HG03025 (cell line): ENCODE results near the gene HEXIM2.

ENCODE experiments used
- ATAC-seq: cut with Tn5 transposase; IDR thresholded peaks from one replicate; pipeline ENCODE4 v1.9.1; 2021; ENCODE audit warnings: mild to moderate bottlenecking, moderate library complexity; ENCODE audit not compliant: unreplicated experiment, low FRiP score

The HEXIM2 gene

DNA sequence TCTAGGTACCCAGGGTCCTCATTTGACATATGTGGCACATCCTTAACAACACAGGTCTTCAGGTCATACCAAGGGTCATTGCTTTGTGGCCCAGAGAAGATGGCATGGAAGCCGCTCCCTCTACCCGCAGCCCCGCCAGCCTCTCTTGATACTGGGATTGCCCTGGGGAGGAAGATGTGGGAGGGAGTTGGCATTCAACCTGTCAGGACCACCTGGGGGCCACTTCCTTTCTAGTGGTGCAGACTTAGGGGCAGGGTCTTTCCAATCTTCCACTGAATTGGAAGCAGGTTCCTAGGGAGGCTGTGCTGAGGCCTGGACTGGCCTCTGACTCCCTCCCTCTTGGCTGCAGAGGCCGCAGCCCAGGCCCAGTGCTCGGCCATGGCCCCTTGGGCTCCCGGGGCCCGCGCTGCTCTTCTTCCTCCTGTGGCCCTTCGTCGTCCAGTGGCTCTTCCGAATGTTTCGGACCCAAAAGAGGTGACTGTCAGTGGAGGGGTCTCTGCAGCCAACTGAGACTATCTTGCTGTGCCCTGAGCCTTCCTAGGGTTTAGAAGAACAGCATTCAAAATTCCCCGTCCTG is 18.5 kb upstream of the HEXIM2 start:
- ATAC-seq, result no peak

DNA sequence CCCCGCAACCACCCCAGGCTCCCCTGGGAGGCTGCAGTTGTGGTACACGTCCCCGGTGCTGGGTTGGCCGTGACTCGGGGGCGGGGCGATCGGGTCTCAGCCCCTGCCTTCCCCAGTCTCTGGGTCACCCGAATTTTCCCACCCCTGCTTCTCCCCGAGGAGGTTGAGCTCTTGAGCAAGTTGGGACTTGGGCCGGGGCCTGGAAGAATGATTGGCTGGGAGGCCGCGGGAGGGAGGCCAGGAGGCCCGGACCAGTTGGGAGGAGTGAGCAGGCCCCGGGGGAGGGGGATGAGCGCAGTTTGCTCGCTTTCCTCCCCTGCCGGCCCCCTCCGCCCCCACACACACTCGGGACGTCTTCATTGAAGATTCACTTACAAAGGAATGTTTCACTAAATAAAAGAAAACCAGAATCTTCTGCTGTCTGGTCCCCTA is 17.9 kb upstream of the HEXIM2 start:
- no peak for ATAC-seq

DNA sequence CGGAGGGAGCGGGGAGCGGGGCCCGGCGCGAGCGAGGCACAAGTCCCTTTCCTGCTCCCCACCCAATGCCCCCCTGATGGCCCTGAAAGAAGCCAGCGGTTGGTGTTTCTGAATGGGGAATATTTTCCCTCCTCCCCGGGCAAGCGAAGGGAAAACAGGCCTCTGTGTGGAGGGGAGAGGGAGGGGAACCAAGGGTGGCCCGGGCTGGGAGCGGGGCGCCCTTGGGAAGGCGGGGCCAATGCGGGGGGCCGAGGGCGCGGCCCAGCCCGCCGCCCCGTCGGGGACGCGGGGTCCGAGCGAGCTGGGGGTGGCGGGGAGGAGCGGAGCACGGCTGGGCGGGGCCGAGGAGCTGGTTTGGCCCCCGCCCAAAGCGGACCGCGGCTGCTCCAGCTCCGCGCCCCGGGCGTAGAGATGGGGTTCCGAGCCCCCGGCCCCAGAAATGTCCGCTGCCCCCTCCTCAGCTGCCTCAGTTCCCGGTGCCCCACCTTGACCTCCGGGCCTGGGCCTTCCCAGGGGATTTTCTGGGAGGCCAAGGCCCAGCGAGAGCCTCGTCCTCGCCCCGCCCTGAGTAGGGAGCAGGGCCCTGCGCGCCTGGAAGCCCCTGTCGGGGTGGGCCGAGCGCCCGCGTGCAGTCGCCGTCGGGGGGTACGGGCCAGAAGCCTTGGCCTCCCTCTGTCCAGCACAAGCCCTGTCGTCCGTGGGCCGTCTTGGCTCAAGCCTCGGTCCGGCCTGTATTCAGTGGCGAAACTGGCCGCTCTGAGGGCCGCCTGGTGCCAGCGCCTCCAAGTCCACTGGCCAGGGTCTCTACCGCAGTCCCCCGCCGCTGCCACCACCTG is 17.3 kb upstream of the HEXIM2 start:
- ATAC-seq, result no peak

- ATAC-seq, result no peak
Observed at GRCh38 chr17:45145035-45145389, 16.7 kb upstream of the HEXIM2 start.

DNA sequence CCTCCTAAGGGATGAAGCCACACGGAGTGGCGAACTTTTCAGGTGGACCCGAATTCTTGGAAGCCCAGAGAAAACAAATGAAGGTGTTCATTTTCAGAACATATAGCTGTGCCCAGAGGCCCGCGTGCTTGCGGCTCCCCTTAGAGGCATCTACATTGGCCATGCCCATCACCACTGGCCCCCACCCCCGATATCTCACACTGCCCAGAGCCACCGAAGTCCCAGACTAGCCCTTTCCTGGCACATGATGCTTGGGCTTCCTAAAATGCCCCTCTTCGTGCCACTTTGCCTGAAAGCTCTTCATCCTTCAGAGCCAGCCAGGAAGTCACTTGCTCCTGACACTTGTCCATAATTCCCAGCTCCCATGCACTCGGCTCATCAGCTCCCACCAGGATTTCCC is 15.5 kb upstream of the HEXIM2 start:
- ATAC-seq, result no peak

DNA sequence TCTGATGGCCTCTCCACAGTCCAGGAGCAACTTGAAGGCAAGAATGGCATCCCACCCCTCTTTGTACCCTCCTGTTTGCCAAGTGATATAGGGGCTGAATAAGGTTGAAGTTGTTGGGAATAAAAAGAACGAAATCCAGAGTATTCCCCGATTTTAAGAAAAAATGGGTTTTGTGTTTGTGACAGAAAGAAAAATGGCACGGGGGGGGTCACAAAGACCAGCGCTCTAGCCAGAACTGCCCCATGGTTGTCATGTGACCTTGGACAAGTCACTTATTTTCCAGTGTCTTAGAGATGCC is 15.1 kb upstream of the HEXIM2 start:
- ATAC-seq, result no peak

DNA sequence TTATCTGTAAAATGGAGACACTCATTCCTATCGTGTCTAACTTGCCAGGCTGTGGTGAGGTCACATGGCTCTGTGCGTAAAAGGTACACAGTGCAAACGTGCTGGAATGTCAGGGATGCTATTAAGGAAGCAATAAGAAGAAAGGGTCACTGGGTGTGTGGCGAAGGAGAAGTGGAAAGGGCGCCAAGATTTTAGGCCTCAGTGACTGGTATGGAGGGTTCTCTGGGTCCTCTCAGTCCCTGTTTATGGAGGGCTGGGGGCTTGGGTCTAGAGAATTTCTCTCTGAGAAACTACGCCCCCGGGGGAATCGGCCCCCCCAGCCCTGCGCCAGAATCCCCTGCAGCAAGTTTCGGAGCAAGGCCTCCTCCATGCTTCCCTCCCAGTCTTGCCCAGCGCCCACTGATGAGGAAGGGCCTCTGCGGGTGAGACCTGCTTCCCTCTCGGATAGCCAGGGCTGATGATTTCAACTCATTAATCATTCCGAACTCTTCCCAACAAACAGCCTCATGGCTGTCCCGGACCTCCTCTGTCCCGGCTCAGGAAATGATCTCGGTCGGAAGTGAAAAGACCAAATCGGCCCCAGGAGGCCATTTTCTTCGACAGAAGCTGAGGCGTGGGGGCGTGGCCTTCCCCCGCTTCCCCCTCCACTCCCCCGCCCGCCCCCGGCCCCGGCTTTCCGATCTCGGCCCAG is 14.6 kb upstream of the HEXIM2 start:
- ATAC-seq, result no peak

- no peak for ATAC-seq
Observed at GRCh38 chr17:45147581-45148182, 14.0 kb upstream of the HEXIM2 start.

DNA sequence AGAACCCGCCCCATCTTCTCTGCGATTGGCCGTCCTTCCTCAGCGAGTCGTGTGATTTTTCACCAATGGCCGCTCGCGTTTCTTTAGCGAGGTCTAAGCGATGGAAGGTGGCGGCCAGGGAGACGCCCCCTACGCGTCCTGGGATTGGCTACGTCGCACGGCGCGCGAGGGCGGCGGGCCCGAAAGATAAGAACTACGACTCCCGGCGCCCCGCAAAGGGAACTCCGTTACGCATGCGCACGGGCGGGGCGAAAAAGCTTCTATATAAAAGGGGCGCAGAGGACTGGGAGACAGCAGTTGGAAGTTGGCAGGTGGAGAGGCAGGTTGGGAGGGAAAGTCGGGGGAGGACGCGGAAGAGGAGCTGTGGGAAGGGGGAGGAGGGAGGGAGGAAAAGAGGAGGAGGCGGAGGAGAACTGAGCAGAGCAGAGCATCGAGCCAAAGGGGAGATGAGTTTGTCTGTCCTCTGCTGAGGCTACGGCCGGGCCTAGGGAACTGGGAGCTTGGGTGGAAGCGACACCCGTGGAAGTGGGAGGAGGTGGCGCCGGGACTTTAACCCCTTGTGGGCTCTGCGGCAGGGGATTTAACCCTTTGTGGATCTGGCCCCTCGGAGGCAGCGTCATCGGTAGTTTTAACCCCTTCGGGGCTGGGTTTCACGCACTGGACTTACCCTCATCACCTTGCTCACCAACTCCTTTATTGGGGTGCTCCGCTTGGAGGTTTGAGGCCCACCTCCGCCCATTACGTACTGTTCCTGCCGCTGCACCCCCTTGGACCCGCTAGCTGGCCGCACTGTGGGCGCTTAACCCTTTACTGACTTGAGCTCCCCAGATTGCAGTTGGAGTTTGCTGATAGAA is 13.3 kb upstream of the HEXIM2 start, which contains the start of gene HEXIM1:
Gene HEXIM1, plus strand, starts transcription at position 293 of the 854 bp plus-strand sequence. CDS start 716 bp downstream, outside the sequence.
- peak; percentile 63 for ATAC-seq

GRCh38 chr17:45149037-45149668 is 12.5 kb upstream of the HEXIM2 start:
- ATAC-seq, result no peak

- no peak for ATAC-seq
Observed at GRCh38 chr17:45149669-45150664, 11.7 kb upstream of the HEXIM2 start.

DNA sequence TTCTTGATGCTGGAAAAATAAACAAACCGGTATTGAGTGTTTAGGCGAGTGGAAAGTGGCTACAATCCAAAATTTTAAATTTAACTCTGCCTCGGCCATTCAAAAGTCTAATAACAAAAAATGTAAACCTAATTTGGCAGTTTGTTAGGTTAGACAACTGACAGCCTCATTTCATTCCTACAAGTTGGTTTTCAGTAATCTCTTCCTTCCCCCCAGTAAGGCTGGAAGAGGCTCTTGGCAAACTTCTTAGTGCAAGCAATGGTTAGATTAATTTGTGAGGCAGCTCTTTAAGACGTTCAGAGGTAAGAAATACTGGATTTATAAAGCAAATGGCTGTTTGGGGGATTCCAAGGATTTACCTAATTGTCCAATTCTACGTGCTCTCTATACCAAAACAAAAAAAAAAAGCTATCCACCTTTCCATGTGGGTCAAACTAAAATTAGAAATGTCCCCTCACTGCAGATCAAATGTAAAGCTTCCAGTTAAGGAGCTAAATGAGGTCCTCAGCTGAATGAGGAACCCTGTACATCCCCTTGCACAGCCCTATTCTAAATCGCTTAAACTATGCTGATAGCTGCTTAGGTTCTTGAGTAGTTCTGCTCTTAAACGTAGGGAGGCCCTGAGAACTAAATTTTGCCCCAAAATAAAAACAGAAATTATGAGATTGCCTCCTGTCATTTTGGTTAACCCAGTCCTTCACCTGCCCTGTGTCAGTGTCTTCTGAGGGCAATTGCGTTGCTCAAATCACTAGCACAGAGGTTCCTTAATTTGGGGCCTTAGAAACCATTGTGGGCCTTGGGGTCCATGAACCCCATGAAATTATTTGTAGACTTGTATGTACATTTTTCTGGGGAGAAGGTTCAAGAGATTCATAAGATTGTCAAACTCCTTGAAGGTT is 10.5 kb upstream of the HEXIM2 start:
- ATAC-seq, result no peak

DNA sequence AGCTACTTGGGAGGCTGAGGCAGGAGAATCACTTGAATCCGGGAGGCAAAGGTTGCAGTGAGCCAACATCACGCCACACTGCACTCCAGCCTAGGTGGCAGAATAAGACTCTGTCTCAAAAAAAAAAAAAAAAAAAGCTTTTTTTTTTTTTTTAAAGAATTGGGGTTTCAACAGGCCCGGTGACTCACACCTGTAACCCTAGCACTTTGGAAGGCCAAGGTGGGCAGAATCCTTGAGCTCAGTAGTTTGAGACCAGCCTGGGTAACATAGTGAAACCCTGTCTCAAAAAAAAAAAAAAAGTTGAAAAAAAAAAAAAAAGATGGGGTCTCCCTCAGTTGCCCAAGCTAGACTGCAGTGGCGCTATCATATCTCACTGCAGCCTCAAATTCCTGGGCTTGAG is 6.6 kb upstream of the HEXIM2 start:
- ATAC-seq, result no peak

GRCh38 chr17:45155483-45155882 is 6.2 kb upstream of the HEXIM2 start:
- no peak for ATAC-seq

GRCh38 chr17:45156242-45156641 is 5.4 kb upstream of the HEXIM2 start:
- ATAC-seq, result no peak

- ATAC-seq, result peak; percentile 36
Observed at GRCh38 chr17:45160447-45161287, 1.0 kb upstream of the HEXIM2 start.
